Measurements from ENCODE around the gene CRYBA2. TPM values are rescaled to one million over a fixed set of nuclear protein-coding genes. Genes with fewer than 3 reads are reported as not detected.

CRYBA2 gene, protein sequence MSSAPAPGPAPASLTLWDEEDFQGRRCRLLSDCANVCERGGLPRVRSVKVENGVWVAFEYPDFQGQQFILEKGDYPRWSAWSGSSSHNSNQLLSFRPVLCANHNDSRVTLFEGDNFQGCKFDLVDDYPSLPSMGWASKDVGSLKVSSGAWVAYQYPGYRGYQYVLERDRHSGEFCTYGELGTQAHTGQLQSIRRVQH
- not detected in 2 replicates for total RNA-seq (2014; rRNA removed; shearing (Covaris generic))
- not detected in 2 replicates for polyA plus RNA-seq (2014; cell fraction: nucleus; rRNA removed)

- no peak for DNase-seq (ENCODE audit: extremely low read depth, low read depth)
Observed at GRCh38 chr2:218993345-218994315, at the start of gene CRYBA2. CRYBA2 (minus strand) TSS chr2:218993422; CDS start chr2:218993176, 246 bp downstream.

DNA sequence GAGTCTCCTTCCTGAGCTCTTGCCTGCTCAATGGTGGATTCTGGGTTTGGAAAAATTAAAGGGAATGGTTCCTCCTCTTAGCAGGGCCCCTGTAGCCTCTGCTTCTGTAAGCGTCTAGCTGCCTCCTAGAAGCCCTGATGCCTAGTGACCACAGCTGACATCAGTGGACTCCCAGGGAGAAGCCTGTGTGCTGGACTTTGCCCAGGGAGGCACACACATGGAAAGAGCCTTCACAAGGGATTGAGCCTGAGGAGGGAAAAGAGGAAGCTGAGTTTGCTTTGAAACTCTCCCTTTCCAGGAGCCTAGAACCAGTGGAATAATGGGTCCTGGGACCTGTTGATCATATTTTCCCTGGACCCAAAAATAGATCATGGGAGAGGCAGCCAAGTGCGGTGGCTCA, 49.5 kb upstream of the CRYBA2 start:
- DNase-seq (ENCODE audit: extremely low read depth, low read depth): no peak

DNA sequence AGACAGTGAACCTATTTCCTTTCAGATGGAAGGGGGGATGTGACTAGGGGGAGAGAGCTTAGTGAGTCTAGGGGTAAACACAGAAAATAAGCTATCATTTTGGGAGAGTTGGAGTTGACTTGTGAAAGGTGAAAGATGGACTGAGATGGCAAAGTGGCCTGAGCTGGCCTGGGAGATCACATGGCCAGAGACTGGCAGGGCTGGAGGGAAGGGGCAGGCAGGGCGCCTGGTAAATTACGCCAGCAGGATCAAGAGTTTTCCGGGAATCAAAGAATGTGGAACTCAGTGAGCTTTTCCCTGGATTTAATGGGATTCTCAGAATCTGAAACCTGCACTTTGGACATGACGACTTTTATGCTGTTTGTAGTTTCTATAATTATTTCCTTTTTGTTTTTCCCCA, 48.9 kb upstream of the CRYBA2 start:
- no peak for DNase-seq (ENCODE audit: extremely low read depth, low read depth)

- DNase-seq (ENCODE audit: extremely low read depth, low read depth): peak; percentile 23
Observed at GRCh38 chr2:219041252-219041651, 48.0 kb upstream of the CRYBA2 start, which contains the start of gene CFAP65. CFAP65 (minus strand) TSS chr2:219041516; CDS start chr2:219039048, 2,468 bp downstream.

DNA sequence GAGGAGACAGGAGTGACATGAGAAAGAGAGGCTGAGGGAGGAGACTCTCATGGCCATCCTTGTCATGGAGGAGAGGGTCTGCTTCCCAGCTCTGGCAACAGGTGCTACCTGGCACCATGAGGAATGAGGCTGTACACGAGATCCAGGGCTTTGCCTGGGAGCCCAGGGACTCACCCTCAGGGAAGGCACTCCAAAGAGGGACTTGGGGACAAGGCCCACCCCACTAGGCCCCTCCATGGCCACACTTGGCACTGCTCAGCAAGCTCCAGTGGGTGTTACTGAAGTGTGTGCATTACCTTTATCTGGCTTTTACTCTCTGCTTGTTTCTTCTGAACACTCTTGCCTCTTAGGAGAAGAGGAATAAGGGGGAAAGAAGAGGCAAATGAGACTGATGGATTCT, 45.4 kb upstream of the CRYBA2 start:
- DNase-seq (ENCODE audit: extremely low read depth, low read depth): no peak

GRCh38 chr2:219037783-219038499, 44.7 kb upstream of the CRYBA2 start:
- DNase-seq (ENCODE audit: extremely low read depth, low read depth): no peak

- no peak for DNase-seq (ENCODE audit: extremely low read depth, low read depth)
Observed at GRCh38 chr2:219035942-219036341, 42.7 kb upstream of the CRYBA2 start.

GRCh38 chr2:219034823-219035222, 41.6 kb upstream of the CRYBA2 start:
- no peak for DNase-seq (ENCODE audit: extremely low read depth, low read depth)

DNA sequence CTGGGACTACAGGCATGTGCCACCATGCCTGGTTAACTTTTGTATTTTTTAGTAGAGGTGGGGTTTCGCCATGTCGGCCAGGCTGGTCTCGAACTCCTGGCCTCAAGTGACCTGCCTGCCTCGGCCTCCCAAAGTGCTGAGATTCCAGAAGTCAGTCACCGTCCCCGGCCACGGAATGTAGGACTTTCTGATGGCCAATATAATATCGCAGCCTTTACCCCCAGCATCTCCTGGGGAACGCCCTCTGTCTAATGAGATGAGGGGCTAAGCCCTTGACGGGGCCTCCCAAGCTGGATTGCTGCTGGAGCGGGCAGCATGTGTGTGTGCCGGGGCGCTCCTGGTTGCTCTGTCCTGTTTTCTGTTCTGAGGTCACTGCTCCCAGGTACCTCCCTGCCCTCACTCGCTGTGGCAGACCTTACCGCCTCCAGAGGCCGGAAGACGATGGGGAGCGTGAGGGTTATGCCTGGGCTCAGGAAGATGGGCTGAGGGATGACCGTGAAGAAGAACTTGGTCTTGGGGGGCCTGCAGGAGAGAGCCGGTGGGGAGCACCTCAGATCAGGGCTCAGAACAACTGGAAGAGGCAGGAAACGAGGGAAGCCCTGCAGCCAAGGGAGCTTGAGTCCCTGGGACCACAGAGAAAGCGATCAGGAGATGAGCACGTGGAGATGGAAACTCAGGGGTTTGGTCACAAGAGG, 39.0 kb upstream of the CRYBA2 start:
- DNase-seq (ENCODE audit: extremely low read depth, low read depth): no peak

DNA sequence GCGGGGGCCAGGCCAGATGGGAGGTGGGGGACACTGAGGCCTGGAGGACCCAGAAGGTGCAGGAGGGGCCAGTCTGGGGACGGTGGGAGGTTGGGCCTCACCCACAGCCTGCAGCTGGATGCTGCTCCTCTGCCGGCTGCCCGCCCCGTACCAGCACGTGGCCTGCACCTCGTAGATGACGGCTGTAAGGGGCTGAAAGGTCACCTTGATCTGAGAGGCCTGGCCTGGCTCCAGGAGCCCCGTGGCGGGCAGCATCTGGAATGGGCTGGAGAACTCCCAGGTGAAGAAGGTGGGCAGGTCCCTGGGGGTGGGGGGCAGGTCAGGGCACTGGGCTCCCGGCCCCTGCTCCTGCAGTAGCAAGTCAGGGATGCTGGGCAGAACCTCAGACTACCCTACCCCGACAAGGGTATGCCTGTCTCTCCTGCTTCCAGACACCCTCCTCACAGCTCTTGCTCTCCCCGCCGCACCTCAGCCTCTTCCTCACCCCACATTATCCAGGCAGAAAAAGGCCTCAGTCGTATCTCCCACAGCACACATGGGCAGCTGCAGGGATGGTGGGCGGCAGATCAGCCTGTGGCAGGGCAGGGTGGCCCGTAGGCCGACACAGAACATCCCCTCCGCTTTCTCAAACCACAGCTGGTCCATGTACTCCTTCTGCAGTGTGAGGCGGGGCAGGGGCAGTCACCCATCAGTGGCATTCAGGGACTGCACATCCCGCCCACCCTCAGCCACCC, 38.0 kb upstream of the CRYBA2 start:
- no peak for DNase-seq (ENCODE audit: extremely low read depth, low read depth)

DNA sequence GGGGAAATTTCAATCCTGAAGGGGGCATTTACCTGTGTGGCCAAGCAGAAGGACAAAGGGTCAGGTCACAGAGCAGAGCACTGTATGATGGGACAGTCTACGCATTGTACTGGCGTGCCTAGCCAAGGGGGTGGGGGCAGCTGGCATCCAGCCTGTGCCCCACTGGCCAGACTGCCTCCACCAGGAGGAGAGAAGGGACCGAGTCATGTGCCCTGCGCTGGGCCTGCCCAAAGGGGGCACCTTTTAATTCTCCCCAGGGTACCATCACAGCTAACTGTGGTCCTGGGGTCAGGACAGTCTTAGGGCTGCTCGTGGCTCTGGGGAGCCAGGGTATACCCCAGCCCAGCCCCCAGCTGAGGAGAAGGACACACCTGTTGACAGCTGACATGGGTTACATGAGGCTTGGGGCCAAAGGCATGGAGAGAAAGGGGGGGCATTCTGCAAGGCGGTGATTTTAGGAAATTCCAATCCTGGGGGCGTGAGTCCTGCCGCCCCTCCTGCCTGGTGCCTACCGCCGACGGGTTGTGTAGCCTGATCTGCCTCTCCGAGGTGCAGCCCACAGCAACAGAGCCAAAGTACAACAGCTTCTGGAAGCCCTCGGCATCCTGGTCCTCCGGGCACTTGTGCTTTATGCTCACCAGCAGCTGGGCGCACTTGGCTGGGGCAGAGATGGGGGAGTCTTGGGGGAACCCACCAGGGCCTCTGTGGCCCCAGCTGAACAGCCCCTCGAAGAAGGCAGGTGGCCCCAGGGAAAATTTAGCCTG, 37.1 kb upstream of the CRYBA2 start:
- DNase-seq (ENCODE audit: extremely low read depth, low read depth): no peak

DNA sequence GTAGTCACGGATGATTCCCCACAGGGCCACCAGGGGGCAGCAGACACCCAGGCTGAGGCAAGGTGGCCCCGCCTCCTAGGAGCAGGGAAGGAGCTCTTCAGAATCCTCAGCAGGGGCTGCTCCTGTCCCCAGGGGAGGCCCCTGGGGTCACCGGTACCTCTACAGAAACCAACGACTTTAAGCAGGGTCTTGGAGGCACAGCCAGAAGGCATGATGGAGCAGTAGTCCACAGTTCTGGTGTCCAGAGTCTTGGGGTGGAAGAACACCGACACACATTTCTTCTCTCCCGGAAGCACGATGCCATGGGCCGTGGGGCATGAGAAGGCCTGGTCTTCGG, 36.6 kb upstream of the CRYBA2 start:
- peak; percentile 72 for DNase-seq (ENCODE audit: extremely low read depth, low read depth)

DNA sequence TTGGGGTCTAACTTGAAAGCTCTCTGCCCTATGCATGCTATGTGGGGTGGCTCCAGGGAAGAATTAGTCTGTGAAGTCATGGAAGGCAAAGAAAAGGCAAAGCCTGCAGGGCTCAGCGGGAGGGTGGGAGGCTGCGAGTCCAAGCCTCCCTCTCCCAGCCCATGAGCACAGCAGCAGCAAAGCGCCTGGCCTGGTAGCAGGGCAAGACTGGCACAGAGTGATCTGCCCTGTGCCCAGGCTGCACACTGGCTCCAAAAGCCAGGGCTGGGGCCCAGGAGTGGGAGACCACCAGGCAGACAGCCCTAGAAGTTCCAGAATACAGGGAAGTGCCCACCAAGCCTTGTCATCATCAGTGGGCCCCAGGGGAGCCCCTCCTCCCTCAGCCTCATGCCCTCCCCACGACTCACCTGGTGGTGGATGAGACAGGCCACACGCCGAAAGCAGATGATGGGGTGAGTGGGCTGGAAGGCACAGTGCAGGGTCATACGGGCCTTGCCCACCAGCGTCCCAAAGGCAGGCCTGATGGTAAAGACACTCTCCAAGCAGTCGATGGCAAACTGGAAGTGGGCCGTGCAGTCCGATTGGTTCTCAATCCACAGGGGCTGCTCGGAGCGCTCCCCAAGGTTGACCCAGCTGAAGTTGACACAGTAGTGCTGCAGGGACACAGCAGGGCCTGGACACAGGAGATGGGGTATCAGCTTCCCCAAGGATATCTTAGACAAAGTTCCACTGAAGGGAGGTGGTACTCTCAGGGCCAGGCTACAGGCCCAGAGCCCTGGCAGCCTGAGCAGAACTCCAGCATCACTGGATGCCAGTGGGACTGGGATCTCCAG, 36.0 kb upstream of the CRYBA2 start:
- DNase-seq (ENCODE audit: extremely low read depth, low read depth): no peak

DNA sequence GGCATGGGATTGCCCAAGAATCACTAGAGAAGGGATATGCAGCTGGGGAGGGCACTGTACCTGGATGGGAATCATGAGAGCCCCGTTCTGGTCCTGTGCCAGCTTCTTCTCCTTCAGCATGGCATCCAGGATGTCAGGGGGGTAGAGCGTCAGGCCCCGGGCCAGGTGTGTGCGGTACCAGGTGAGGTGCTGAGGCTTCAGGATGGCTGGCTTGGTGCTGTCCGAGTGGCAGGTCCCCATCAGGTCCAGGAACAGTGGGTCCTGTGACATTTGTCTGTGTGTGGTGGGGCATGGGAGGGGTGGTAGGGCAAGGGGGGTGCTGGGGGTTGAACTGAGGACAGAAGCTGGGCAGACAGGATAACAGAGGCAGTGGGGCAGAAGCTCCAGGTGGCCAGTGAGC, 34.9 kb upstream of the CRYBA2 start:
- DNase-seq (ENCODE audit: extremely low read depth, low read depth): no peak

- DNase-seq (ENCODE audit: extremely low read depth, low read depth): no peak
Observed at GRCh38 chr2:219027511-219028055, 34.4 kb upstream of the CRYBA2 start.

- DNase-seq (ENCODE audit: extremely low read depth, low read depth): no peak
Observed at GRCh38 chr2:219026946-219027345, 33.7 kb upstream of the CRYBA2 start.

- no peak for DNase-seq (ENCODE audit: extremely low read depth, low read depth)
Observed at GRCh38 chr2:219025637-219026585, 32.7 kb upstream of the CRYBA2 start.

Measured in NCI-H460 (cell line).